Erythroblast (primary cell): ENCODE results near the gene C2CD2.

Experiments
- GATA1 ChIP-seq: IDR thresholded peaks from 2 replicates; pipeline ENCODE4 v1.6.1; 2011; ENCODE audit warnings: low read depth, mild to moderate bottlenecking, control low read depth, low read length, moderate library complexity
- POLR2A ChIP-seq: IDR thresholded peaks from 2 replicates; pipeline ENCODE4 v1.6.1; 2011; ENCODE audit warnings: mild to moderate bottlenecking, low read length

- TF ChIP-seq POLR2A = no peak
- no peak for TF ChIP-seq GATA1
Observed at GRCh38 chr21:41885341-41886024, 68.3 kb downstream of the C2CD2 start.
